ENCODE results near the gene CETN2.

CETN2 gene

GRCh38 chrX:152866386-152866785, 35.8 kb upstream of the CETN2 start:
- no peak for TF ChIP-seq CTCF (IDR thresholded peaks at IDR 0.05)

- TF ChIP-seq CTCF (IDR thresholded peaks at IDR 0.05), result no peak
Measured at GRCh38 chrX:152865232-152865920, 34.8 kb upstream of the CETN2 start.

GRCh38 chrX:152861826-152862225, 31.3 kb upstream of the CETN2 start:
- TF ChIP-seq CTCF (IDR thresholded peaks at IDR 0.05), result no peak

- TF ChIP-seq CTCF (IDR thresholded peaks at IDR 0.05), result no peak
Measured at GRCh38 chrX:152861116-152861515, 30.6 kb upstream of the CETN2 start.

- no peak for TF ChIP-seq CTCF (IDR thresholded peaks at IDR 0.05)
Measured at GRCh38 chrX:152853986-152854385, 23.4 kb upstream of the CETN2 start.

GRCh38 chrX:152850465-152850864, 19.9 kb upstream of the CETN2 start:
- no peak for TF ChIP-seq CTCF (IDR thresholded peaks at IDR 0.05)

GRCh38 chrX:152847281-152847680, 16.7 kb upstream of the CETN2 start:
- no peak for TF ChIP-seq CTCF (IDR thresholded peaks at IDR 0.05)

Measured in LNCAP (cell line).